GM18861 (cell line): ENCODE data around the gene TMEM30B.
"Not testable (repeated sequence)": the region's sequence is repeated elsewhere in the genome, so short reads cannot be mapped to it uniquely, and the experiment has no call there.

ENCODE experiments used
- ATAC-seq: cut with Tn5 transposase; IDR thresholded peaks from one replicate; pipeline ENCODE4 v1.9.1; 2021; ENCODE audit not compliant: unreplicated experiment

The TMEM30B gene

GRCh38 chr14:61266891-61267740 lies 14.0 kb downstream of the TMEM30B start:
- ATAC-seq, result no peak

- no peak for ATAC-seq
Observed at GRCh38 chr14:61266436-61266835, 14.7 kb downstream of the TMEM30B start.

GRCh38 chr14:61264651-61265050 lies 16.5 kb downstream of the TMEM30B start:
- ATAC-seq, result no peak

GRCh38 chr14:61264010-61264571 lies 17.0 kb downstream of the TMEM30B start:
- ATAC-seq, result no peak

GRCh38 chr14:61262082-61262481 lies 19.1 kb downstream of the TMEM30B start:
- ATAC-seq, result no peak

- ATAC-seq, result no peak
Observed at GRCh38 chr14:61260939-61261776, 20.0 kb downstream of the TMEM30B start.

- ATAC-seq, result no peak
Observed at GRCh38 chr14:61258985-61259384, 22.2 kb downstream of the TMEM30B start.

GRCh38 chr14:61257469-61258057 lies 23.6 kb downstream of the TMEM30B start:
- ATAC-seq, result no peak

- no peak for ATAC-seq
Observed at GRCh38 chr14:61256826-61257468, 24.2 kb downstream of the TMEM30B start.

- no peak for ATAC-seq
Observed at GRCh38 chr14:61255968-61256367, 25.2 kb downstream of the TMEM30B start.

- no peak for ATAC-seq
Observed at GRCh38 chr14:61254808-61255526, 26.2 kb downstream of the TMEM30B start.

GRCh38 chr14:61253064-61253738 lies 27.9 kb downstream of the TMEM30B start:
- ATAC-seq, result no peak

GRCh38 chr14:61252369-61253063 lies 28.6 kb downstream of the TMEM30B start:
- peak; percentile 91 for ATAC-seq

GRCh38 chr14:61250063-61250462 lies 31.1 kb downstream of the TMEM30B start:
- ATAC-seq, result no peak

- ATAC-seq, result no peak
Observed at GRCh38 chr14:61247935-61248334, 33.2 kb downstream of the TMEM30B start.

- ATAC-seq, result no peak
Observed at GRCh38 chr14:61246721-61247120, 34.4 kb downstream of the TMEM30B start.

- no peak for ATAC-seq
Observed at GRCh38 chr14:61244009-61244408, 37.1 kb downstream of the TMEM30B start.

- ATAC-seq, result no peak
Observed at GRCh38 chr14:61240206-61240605, 40.9 kb downstream of the TMEM30B start.

GRCh38 chr14:61239285-61239684 lies 41.9 kb downstream of the TMEM30B start:
- ATAC-seq, result not testable (repeated sequence)
